HEK293T (cell line): Measurements from ENCODE around the gene PTPRCAP.

ENCODE experiments used
- CTCF ChIA-PET: fragments of 350-600 bp; formaldehyde crosslinking; extraction: SDS; loops from one replicate; lab custom pipeline; 2021; ENCODE audit warnings: antibody characterized with exemption, inconsistent platforms; lab: Yijun Ruan, JAX
- POLR2A ChIA-PET: fragments of 350-600 bp; formaldehyde crosslinking; extraction: SDS; loops from one replicate; lab custom pipeline; 2020; ENCODE audit warnings: antibody characterized with exemption, inconsistent platforms; lab: Yijun Ruan, JAX
- DNase-seq: peaks from one replicate; pipeline ENCODE4 v3.0.0; 2012; ENCODE audit warnings: mixed read lengths; ENCODE audit errors: extremely low spot score
- ARNT ChIP-seq: fragments of 450-650 bp; IDR thresholded peaks from 2 replicates; pipeline ENCODE4 v1.6.1; 2017; ENCODE audit warnings: mild to moderate bottlenecking
- BHLHE40 ChIP-seq: fragments of 450-650 bp; IDR thresholded peaks from 2 replicates; pipeline ENCODE4 v1.6.1; 2016; ENCODE audit warnings: mild to moderate bottlenecking, moderate library complexity, borderline replicate concordance
- CTBP1 ChIP-seq: fragments of 450-650 bp; IDR thresholded peaks from 2 replicates; pipeline ENCODE4 v1.6.1; 2016; ENCODE audit warnings: borderline replicate concordance
- ELF4 ChIP-seq: fragments of 450-650 bp; IDR thresholded peaks from 2 replicates; pipeline ENCODE4 v1.6.1; 2017; ENCODE audit warnings: antibody characterized with exemption
- FOXA1 ChIP-seq: fragments of 450-650 bp; IDR thresholded peaks from 2 replicates; pipeline ENCODE4 v1.6.1; 2016; ENCODE audit warnings: mild to moderate bottlenecking
- FOXK2 ChIP-seq: fragments of 450-650 bp; IDR thresholded peaks from 2 replicates; pipeline ENCODE4 v1.6.1; 2016; ENCODE audit warnings: mild to moderate bottlenecking
- FOXM1 ChIP-seq: fragments of 450-650 bp; IDR thresholded peaks from 2 replicates; pipeline ENCODE4 v1.6.1; 2017; ENCODE audit warnings: mild to moderate bottlenecking, borderline replicate concordance
- HDGF ChIP-seq: fragments of 450-650 bp; IDR thresholded peaks from 2 replicates; pipeline ENCODE4 v1.6.1; 2017; ENCODE audit warnings: antibody characterized with exemption, borderline replicate concordance
- L3MBTL2 ChIP-seq: fragments of 450-650 bp; conservative IDR thresholded peaks from 2 replicates; pipeline ENCODE4 v1.6.1; 2016; ENCODE audit warnings: mild to moderate bottlenecking
- LEF1 ChIP-seq: fragments of 450-650 bp; IDR thresholded peaks from 2 replicates; pipeline ENCODE4 v1.6.1; 2017; ENCODE audit warnings: mild to moderate bottlenecking, borderline replicate concordance
- NFRKB ChIP-seq: fragments of 450-650 bp; IDR thresholded peaks from 2 replicates; pipeline ENCODE4 v1.6.1; 2016; ENCODE audit warnings: mild to moderate bottlenecking, moderate library complexity
- SP1 ChIP-seq: fragments of 450-650 bp; IDR thresholded peaks from 2 replicates; pipeline ENCODE4 v1.6.1; 2017
- SUZ12 ChIP-seq: fragments of 450-650 bp; IDR thresholded peaks from 2 replicates; pipeline ENCODE4 v1.6.1; 2016; ENCODE audit warnings: mild to moderate bottlenecking
- TARDBP ChIP-seq: fragments of 450-650 bp; IDR thresholded peaks from 2 replicates; pipeline ENCODE4 v1.6.1; 2016
- ZNF384 ChIP-seq: fragments of 450-650 bp; IDR thresholded peaks from 2 replicates; pipeline ENCODE4 v1.6.1; 2016
- TF ChIP-seq, protein P1 (sequence below): fragments of 450-650 bp; IDR thresholded peaks from 2 replicates; pipeline ENCODE4 v1.6.1; 2016

The PTPRCAP gene

DNA sequence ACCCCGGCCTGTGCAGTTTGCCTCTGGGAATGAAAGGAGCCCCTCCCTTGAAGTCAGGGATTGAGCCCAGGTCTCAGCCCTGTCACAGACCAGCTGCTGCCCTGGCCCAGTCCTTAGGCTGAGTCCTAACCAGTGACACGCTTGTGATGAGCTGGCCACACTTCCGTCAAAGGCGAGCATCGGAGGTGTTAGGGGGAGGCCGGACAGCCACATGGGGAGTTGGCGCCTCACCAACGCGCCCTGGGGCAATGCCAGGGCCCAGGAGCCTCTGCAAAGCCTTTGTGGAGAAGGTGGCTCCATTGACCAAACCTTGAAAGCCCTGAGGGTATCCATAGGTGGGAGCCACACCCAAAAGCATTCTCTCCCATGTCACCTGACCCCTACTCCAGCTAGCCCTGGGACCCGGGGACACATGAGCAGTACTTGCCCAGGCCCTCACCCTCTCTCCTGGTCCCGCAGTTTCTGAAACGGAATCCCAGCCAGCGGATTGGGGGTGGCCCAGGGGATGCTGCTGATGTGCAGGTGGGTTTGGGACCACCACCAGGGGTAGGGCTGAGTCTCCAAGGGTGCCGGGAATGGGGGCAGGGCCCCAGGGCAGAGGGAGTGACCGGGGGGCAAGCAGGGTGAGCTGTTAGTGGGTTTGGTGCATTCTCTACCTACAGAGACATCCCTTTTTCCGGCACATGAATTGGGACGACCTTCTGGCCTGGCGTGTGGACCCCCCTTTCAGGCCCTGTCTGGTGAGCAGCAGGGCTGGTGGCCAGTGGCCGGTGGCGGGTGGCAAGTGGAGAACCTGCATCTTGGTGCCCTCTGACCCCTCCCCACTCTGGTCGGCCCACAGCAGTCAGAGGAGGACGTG lies 3.7 kb downstream of the PTPRCAP start:
- ChIA-PET POLR2A (no interaction called here), CTCF (no interaction called here)

GRCh38 chr11:67432655-67433349 lies 4.7 kb downstream of the PTPRCAP start:
- no peak for DNase-seq
- TF ChIP-seq FOXM1 (no peak), FOXA1 (no peak), ZNF384 (no peak)
- POLR2A ChIA-PET, result interaction anchor here (1.0 kb wide), 1 partner anchor 33 kb away, joined by 3 read pairs; no protein-coding TSS in a partner anchor
- CTCF ChIA-PET, result no interaction called here

More for the DNA sequence above, 3.7 kb downstream of the PTPRCAP start:
- no peak for DNase-seq
- TF ChIP-seq NFRKB (no peak), BHLHE40 (no peak), ARNT (no peak), SP1 (no peak), L3MBTL2 (no peak), SUZ12 (no peak), FOXM1 (no peak), CTBP1 (no peak), HDGF (no peak), ZNF384 (no peak), LEF1 (no peak), TARDBP (no peak), FOXK2 (no peak), ELF4 (no peak), FOXA1 (no peak)
- TF ChIP-seq, protein P1, sequence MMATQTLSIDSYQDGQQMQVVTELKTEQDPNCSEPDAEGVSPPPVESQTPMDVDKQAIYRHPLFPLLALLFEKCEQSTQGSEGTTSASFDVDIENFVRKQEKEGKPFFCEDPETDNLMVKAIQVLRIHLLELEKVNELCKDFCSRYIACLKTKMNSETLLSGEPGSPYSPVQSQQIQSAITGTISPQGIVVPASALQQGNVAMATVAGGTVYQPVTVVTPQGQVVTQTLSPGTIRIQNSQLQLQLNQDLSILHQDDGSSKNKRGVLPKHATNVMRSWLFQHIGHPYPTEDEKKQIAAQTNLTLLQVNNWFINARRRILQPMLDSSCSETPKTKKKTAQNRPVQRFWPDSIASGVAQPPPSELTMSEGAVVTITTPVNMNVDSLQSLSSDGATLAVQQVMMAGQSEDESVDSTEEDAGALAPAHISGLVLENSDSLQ, result no peak

DNA sequence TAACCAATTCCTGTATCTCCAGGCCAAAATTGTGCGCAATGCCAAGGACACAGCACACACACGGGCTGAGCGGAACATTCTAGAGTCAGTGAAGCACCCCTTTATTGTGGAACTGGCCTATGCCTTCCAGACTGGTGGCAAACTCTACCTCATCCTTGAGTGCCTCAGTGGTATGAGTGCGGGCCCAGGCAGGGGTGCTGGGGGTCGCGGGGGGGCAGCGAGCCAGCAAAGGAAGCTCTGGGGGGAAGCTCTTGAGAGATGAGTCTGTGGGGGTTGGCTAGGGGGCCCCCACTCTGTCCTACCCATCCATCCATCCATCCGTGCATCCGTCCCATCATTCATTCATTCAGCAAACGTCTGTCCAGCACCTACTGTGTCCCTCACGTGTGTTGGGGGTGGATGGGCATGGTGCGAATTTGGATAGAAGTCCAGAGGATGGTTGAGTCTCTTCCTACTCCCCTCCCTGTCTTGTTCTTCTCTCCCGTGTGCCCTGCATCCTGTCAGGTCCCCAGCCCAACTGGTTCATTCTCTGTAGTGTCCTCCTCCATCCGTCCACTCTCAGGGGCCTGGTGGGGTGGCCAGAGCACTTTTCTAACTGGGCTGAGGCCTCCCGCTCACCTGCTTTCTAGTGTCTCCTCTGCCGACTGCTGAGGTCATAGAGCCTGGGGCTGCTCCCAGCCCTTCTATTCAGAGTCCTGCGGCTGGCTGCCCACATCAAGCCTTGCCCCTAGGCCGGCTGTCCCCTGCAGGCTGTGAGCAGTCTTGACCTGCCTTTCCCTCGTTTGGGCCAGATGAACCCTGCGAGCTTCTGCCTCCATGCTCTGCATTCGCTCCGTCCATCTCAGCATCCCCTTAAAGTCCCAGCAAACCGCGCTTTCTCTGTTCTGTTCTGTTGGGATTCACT lies 5.9 kb downstream of the PTPRCAP start:
- no peak for DNase-seq
- POLR2A ChIA-PET, result interaction anchor here (1.0 kb wide), 1 partner anchor 34 kb away, joined by 3 read pairs; no protein-coding TSS in a partner anchor
- TF ChIP-seq FOXK2 (no peak), SP1 (no peak), LEF1 (no peak), ARNT (no peak), ELF4 (no peak), L3MBTL2 (no peak), BHLHE40 (no peak), HDGF (no peak), NFRKB (no peak), TARDBP (no peak), CTBP1 (no peak), FOXA1 (no peak), ZNF384 (no peak), FOXM1 (no peak), SUZ12 (no peak)
- TF ChIP-seq, protein P1, result no peak
- CTCF ChIA-PET, result interaction anchor here (0.6 to 0.7 kb wide), 2 partner anchors 11 to 177 kb away, joined by 3 to 7 read pairs; no protein-coding TSS in a partner anchor

- CTCF ChIA-PET, result no interaction called here
- TF ChIP-seq, protein P1, result no peak
- no peak for TF ChIP-seq BHLHE40
- TF ChIP-seq L3MBTL2, result no peak
- no peak for TF ChIP-seq ZNF384
- no peak for TF ChIP-seq NFRKB
- no peak for TF ChIP-seq SP1
- no peak for TF ChIP-seq HDGF
- no peak for TF ChIP-seq TARDBP
- POLR2A ChIA-PET, result interaction anchor here (1.2 to 3.2 kb wide), 6 partner anchors 8 to 39 kb away, joined by 4 to 12 read pairs (median 8); partner anchors contain the start of genes PPP1CA and TMEM134
- no peak for DNase-seq
Measured at GRCh38 chr11:67429722-67430121, 7.8 kb downstream of the PTPRCAP start.

DNA sequence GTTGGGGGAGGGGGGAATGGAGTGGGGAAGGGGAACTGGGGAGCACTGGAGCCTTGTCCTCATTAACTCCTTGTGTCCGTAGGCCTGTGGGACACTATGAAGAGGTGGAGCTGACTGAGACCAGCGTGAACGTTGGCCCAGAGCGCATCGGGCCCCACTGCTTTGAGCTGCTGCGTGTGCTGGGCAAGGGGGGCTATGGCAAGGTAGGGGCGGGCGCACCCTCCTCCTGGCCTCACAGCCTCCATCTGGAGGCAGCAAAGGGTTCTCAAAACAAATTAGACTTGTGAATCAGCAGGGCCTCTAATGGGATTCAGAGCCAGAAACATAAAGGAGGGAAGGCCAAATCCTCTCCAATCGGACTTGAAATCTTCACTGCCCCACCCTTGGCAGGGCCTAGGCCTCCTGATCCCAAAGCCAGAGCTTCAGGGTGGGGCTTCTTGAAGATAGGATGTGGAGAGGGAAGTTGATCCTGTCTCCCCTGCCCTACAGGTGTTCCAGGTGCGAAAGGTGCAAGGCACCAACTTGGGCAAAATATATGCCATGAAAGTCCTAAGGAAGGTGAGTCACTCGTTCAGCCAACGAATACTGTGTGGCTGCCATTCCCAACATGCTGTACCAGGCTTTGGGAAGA lies 8.3 kb downstream of the PTPRCAP start:
- ChIA-PET CTCF (no interaction called here), POLR2A (interaction anchor here (1.2 to 3.2 kb wide), 12 partner anchors 9 to 62 kb away, joined by 3 to 12 read pairs (median 6); partner anchors contain the start of genes CORO1B, PPP1CA, RAD9A and TMEM134)
- TF ChIP-seq HDGF (no peak), FOXK2 (no peak), NFRKB (no peak)
- no peak for DNase-seq
